HEK293 (cell line): Measurements from ENCODE around the gene TCF7L1.

Experiments used
- CTCF ChIA-PET: fragments of 350-600 bp; formaldehyde crosslinking; extraction: SDS; loops from one replicate; lab custom pipeline; 2021; ENCODE audit warnings: antibody characterized with exemption; lab: Yijun Ruan, JAX
- POLR2A ChIA-PET: fragments of 300-600 bp; formaldehyde crosslinking; extraction: SDS; loops from one replicate; lab custom pipeline; 2020; ENCODE audit warnings: antibody characterized with exemption, inconsistent platforms; lab: Yijun Ruan, JAX
- H3K27ac ChIP-seq: fragments of 200-500 bp; sonication (Bioruptor generic); 2 replicates; pipeline ENCODE4 v1.5.1; 2014; ENCODE audit warnings: low read depth, low read length, control low read depth, inconsistent platforms; ENCODE audit errors: extremely low read depth
- H3K36me3 ChIP-seq, 2 experiments: fragments of 200-500 bp in 1 of 2; sonication (Bioruptor generic) in 1 of 2; 1 replicate in 1 of 2; 2 replicates in 1 of 2; pipeline ENCODE4 v1.5.1; 2014 to 2017; ENCODE audit warnings: inconsistent platforms in 2 of 2, low read length in 2 of 2; ENCODE audit not compliant: control insufficient read depth in 2 of 2, insufficient read depth in 1 of 2
- H3K4me1 ChIP-seq: fragments of 200-500 bp; sonication (Bioruptor generic); 2 replicates; pipeline ENCODE4 v1.5.1; 2014; ENCODE audit warnings: mild to moderate bottlenecking, low read length, inconsistent platforms; ENCODE audit not compliant: control insufficient read depth, insufficient read depth
- H3K4me3 ChIP-seq: 2 replicates; pipeline ENCODE4 v1.5.1; 2011; ENCODE audit warnings: low read depth, mild to moderate bottlenecking, control low read depth, low read length, moderate library complexity
- H3K9me3 ChIP-seq: fragments of 200-500 bp; sonication (Bioruptor generic); 2 replicates; pipeline ENCODE4 v1.5.1; 2014; ENCODE audit warnings: low read depth, low read length, inconsistent platforms; ENCODE audit not compliant: control insufficient read depth, insufficient read depth
- INSM2 ChIP-seq: fragments of 450-650 bp; formaldehyde crosslinking; IDR thresholded peaks from 2 replicates; pipeline ENCODE4 v1.5.1; 2016; ENCODE audit warnings: missing biosample characterization, missing genetic modification characterization
- OSR2 ChIP-seq: fragments of 450-650 bp; formaldehyde crosslinking; IDR thresholded peaks from 2 replicates; pipeline ENCODE4 v1.5.1; 2016; ENCODE audit warnings: missing biosample characterization, missing genetic modification characterization
- PATZ1 ChIP-seq: fragments of 450-650 bp; formaldehyde crosslinking; IDR thresholded peaks from 2 replicates; pipeline ENCODE4 v1.5.1; 2016; ENCODE audit warnings: missing biosample characterization, missing genetic modification characterization
- PRDM1 ChIP-seq: fragments of 450-650 bp; formaldehyde crosslinking; IDR thresholded peaks from 2 replicates; pipeline ENCODE4; 2016; ENCODE audit warnings: missing biosample characterization, missing genetic modification characterization
- PRDM4 ChIP-seq: fragments of 450-650 bp; formaldehyde crosslinking; IDR thresholded peaks from 2 replicates; pipeline ENCODE4 v1.5.1; 2017; ENCODE audit warnings: missing biosample characterization, missing genetic modification characterization
- TSHZ1 ChIP-seq: fragments of 450-650 bp; formaldehyde crosslinking; IDR thresholded peaks from 2 replicates; pipeline ENCODE4 v1.5.1; 2016; ENCODE audit warnings: missing biosample characterization, missing genetic modification characterization, borderline replicate concordance
- ZFHX2 ChIP-seq: fragments of 450-650 bp; formaldehyde crosslinking; conservative IDR thresholded peaks from 2 replicates; pipeline ENCODE4 v1.5.1; 2016; ENCODE audit warnings: missing biosample characterization, missing genetic modification characterization
- ZNF112 ChIP-seq: fragments of 450-650 bp; formaldehyde crosslinking; IDR thresholded peaks from 2 replicates; pipeline ENCODE4 v1.5.0; 2017; ENCODE audit warnings: missing biosample characterization, missing genetic modification characterization
- ZNF114 ChIP-seq: fragments of 450-650 bp; formaldehyde crosslinking; IDR thresholded peaks from 2 replicates; pipeline ENCODE4 v1.5.0; 2017; ENCODE audit warnings: missing biosample characterization, missing genetic modification characterization
- ZNF121 ChIP-seq: fragments of 450-650 bp; formaldehyde crosslinking; IDR thresholded peaks from 2 replicates; pipeline ENCODE4 v1.5.1; 2016; ENCODE audit warnings: missing biosample characterization, missing genetic modification characterization
- ZNF184 ChIP-seq: fragments of 450-650 bp; IDR thresholded peaks from 2 replicates; pipeline ENCODE4 v1.5.1; 2018; ENCODE audit warnings: missing biosample characterization, mild to moderate bottlenecking, missing genetic modification characterization
- ZNF24 ChIP-seq: fragments of 450-650 bp; formaldehyde crosslinking; IDR thresholded peaks from 2 replicates; pipeline ENCODE4 v1.5.1; 2016; ENCODE audit warnings: missing biosample characterization, missing genetic modification characterization
- ZNF354C ChIP-seq: fragments of 450-650 bp; formaldehyde crosslinking; IDR thresholded peaks from 2 replicates; pipeline ENCODE4 v1.5.1; 2016; ENCODE audit warnings: missing biosample characterization, missing genetic modification characterization, low read depth, borderline replicate concordance
- ZNF37A ChIP-seq: fragments of 450-650 bp; IDR thresholded peaks from 2 replicates; pipeline ENCODE4 v1.5.1; 2018; ENCODE audit warnings: missing biosample characterization, missing genetic modification characterization
- ZNF398 ChIP-seq: fragments of 450-650 bp; formaldehyde crosslinking; IDR thresholded peaks from 2 replicates; pipeline ENCODE4 v1.5.1; 2017; ENCODE audit warnings: missing biosample characterization, missing genetic modification characterization
- ZNF544 ChIP-seq: fragments of 450-650 bp; formaldehyde crosslinking; IDR thresholded peaks from 2 replicates; pipeline ENCODE4 v1.5.0; 2017; ENCODE audit warnings: missing biosample characterization, missing genetic modification characterization
- ZNF660 ChIP-seq: fragments of 450-650 bp; IDR thresholded peaks from 2 replicates; pipeline ENCODE4 v1.5.1; 2018; ENCODE audit warnings: missing biosample characterization, mild to moderate bottlenecking, missing genetic modification characterization
- ZNF664 ChIP-seq: fragments of 450-650 bp; formaldehyde crosslinking; IDR thresholded peaks from 2 replicates; pipeline ENCODE4 v1.5.1; 2016; ENCODE audit warnings: missing biosample characterization, missing genetic modification characterization

Gene TCF7L1

GRCh38 chr2:85272357-85272756, 139.2 kb downstream of the TCF7L1 start:
- Histone ChIP-seq H3K27ac (no peak overlapping the region), H3K4me1 (0 out of 2 replicates have a peak, but pooled peaks cover 3% of the 10 kb centered on the region), H3K9me3 (no peaks in the 10 kb centered on the region), H3K4me3 (no peak overlapping the region), H3K36me3 (no peaks in the 10 kb centered on the region)
- TF ChIP-seq INSM2 (tag by site-specific recombination): no peak
- 0 out of 2 replicates have a peak, but pooled peaks have one; percentile 30 for TF ChIP-seq ZNF121 (tag by site-specific recombination)
- ChIA-PET POLR2A (no interaction called here), CTCF (interaction anchor here (6.2 kb wide), 1 partner anchor 28 kb away, joined by 42 read pairs; no protein-coding TSS in a partner anchor)

- Histone ChIP-seq H3K4me3 (no peak overlapping the region), H3K36me3 (no peaks in the 10 kb centered on the region), H3K4me1 (0 out of 2 replicates have a peak, but pooled peaks cover 3% of the 10 kb centered on the region), H3K9me3 (no peaks in the 10 kb centered on the region), H3K27ac (no peak overlapping the region)
- no peak for TF ChIP-seq PRDM4
- peak; percentile 43; the same call in 1 of the 2 replicates for TF ChIP-seq ZNF24 (tag by site-specific recombination)
- no peak for TF ChIP-seq ZNF354C (tag by site-specific recombination)
- peak; percentile 81 for TF ChIP-seq ZNF184 (tag by site-specific recombination)
- TF ChIP-seq OSR2: peak; percentile 68
- 0 out of 2 replicates have a peak, but pooled peaks have one; percentile 16 for TF ChIP-seq PATZ1 (tag by site-specific recombination)
- TF ChIP-seq ZFHX2 (tag by site-specific recombination): peak; percentile 56
- TF ChIP-seq ZNF544: peak; percentile 91
- peak; percentile 77 for TF ChIP-seq ZNF112 (tag by site-specific recombination)
- peak; percentile 10; the same call in 1 of the 2 replicates for TF ChIP-seq ZNF398
- TF ChIP-seq ZNF114 (tag by site-specific recombination): no peak
- no peak for TF ChIP-seq TSHZ1 (tag by site-specific recombination)
- TF ChIP-seq PRDM1 (tag by site-specific recombination): 0 out of 2 replicates have a peak, but pooled peaks have one; percentile 14
- TF ChIP-seq ZNF37A (tag by site-specific recombination): 0 out of 2 replicates have a peak, but pooled peaks have one; percentile 35
- peak; percentile 92 for TF ChIP-seq ZNF660 (tag by site-specific recombination)
- TF ChIP-seq ZNF664 (tag by site-specific recombination): no peak
- POLR2A ChIA-PET: no interaction called here
- CTCF ChIA-PET: interaction anchor here (0.6 to 6.2 kb wide), 8 partner anchors 8 to 626 kb away, joined by 3 to 42 read pairs (median 5); no protein-coding TSS in a partner anchor
Measured at GRCh38 chr2:85273738-85274731, 140.8 kb downstream of the TCF7L1 start.
